ENCODE measurements around the gene ARHGAP26.

DNA sequence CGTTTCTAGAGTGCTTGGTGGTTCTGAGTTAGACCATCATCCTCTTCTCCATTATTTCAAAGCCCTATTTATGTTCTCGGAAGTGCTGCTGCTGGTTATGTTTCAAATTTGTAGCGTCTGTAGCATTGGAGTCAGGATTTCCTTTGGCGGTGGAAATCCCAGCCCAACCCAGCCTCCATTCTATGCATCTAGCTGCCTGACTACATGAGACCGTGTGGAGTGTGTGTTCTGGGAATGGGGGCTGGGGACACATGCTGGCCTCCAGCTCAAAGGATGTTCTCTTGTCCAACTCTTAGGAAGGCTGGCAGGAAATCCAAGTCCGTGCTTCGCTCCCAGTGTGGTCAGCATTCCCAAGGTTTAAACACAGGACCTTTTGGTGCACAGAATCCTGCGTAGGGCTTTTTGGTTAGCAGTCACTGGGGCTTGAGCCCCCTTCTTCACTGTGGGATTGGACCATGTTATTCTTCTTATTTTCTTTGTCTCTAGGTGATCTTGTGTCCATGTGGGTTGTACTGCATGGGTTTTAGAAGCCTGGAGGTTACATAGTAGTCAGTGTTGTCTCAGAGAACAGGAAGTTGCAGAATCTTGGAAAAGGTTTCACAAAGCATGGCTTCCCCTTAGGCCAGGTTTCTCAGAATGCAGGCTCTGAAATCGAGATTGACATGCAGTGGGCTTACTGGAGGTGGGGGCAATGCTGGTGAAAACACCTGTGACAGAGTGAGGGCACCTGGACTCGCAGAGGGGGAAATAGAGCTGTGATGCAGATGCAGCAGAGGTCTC lies 132.2 kb downstream of the ARHGAP26 start:
- TF ChIP-seq STAT1 (IDR thresholded peaks at IDR 0.05; ENCODE audit: unreplicated experiment) (no peak), EZH2 (IDR thresholded peaks at IDR 0.05; ENCODE audit: low read depth, unreplicated experiment) (no peak), EZH2phosphoT487 (IDR thresholded peaks at IDR 0.05; ENCODE audit: unreplicated experiment) (no peak), JUNB (IDR thresholded peaks at IDR 0.05; ENCODE audit: unreplicated experiment) (no peak), POLR2AphosphoS5 (IDR thresholded peaks at IDR 0.05; ENCODE audit: low read depth) (no peak), NANOG (IDR thresholded peaks at IDR 0.05; ENCODE audit: borderline replicate concordance) (no peak), CREB1 (CRISPR knock-in tag; IDR thresholded peaks at IDR 0.05; ENCODE audit: low read depth) (no peak), ZNF331 (CRISPR knock-in tag; IDR thresholded peaks at IDR 0.05; ENCODE audit: low read depth) (no peak), ZNF114 (CRISPR knock-in tag; IDR thresholded peaks at IDR 0.05) (no peak)
- TF ChIP-seq, protein P1, sequence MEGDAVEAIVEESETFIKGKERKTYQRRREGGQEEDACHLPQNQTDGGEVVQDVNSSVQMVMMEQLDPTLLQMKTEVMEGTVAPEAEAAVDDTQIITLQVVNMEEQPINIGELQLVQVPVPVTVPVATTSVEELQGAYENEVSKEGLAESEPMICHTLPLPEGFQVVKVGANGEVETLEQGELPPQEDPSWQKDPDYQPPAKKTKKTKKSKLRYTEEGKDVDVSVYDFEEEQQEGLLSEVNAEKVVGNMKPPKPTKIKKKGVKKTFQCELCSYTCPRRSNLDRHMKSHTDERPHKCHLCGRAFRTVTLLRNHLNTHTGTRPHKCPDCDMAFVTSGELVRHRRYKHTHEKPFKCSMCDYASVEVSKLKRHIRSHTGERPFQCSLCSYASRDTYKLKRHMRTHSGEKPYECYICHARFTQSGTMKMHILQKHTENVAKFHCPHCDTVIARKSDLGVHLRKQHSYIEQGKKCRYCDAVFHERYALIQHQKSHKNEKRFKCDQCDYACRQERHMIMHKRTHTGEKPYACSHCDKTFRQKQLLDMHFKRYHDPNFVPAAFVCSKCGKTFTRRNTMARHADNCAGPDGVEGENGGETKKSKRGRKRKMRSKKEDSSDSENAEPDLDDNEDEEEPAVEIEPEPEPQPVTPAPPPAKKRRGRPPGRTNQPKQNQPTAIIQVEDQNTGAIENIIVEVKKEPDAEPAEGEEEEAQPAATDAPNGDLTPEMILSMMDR (conservative IDR thresholded peaks at IDR 0.05; ENCODE audit: low read depth in 2 of 2), result no peak
- TF ChIP-seq, protein P2, sequence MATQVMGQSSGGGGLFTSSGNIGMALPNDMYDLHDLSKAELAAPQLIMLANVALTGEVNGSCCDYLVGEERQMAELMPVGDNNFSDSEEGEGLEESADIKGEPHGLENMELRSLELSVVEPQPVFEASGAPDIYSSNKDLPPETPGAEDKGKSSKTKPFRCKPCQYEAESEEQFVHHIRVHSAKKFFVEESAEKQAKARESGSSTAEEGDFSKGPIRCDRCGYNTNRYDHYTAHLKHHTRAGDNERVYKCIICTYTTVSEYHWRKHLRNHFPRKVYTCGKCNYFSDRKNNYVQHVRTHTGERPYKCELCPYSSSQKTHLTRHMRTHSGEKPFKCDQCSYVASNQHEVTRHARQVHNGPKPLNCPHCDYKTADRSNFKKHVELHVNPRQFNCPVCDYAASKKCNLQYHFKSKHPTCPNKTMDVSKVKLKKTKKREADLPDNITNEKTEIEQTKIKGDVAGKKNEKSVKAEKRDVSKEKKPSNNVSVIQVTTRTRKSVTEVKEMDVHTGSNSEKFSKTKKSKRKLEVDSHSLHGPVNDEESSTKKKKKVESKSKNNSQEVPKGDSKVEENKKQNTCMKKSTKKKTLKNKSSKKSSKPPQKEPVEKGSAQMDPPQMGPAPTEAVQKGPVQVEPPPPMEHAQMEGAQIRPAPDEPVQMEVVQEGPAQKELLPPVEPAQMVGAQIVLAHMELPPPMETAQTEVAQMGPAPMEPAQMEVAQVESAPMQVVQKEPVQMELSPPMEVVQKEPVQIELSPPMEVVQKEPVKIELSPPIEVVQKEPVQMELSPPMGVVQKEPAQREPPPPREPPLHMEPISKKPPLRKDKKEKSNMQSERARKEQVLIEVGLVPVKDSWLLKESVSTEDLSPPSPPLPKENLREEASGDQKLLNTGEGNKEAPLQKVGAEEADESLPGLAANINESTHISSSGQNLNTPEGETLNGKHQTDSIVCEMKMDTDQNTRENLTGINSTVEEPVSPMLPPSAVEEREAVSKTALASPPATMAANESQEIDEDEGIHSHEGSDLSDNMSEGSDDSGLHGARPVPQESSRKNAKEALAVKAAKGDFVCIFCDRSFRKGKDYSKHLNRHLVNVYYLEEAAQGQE (IDR thresholded peaks at IDR 0.05; ENCODE audit: unreplicated experiment), result no peak
- TF ChIP-seq, protein P3, sequence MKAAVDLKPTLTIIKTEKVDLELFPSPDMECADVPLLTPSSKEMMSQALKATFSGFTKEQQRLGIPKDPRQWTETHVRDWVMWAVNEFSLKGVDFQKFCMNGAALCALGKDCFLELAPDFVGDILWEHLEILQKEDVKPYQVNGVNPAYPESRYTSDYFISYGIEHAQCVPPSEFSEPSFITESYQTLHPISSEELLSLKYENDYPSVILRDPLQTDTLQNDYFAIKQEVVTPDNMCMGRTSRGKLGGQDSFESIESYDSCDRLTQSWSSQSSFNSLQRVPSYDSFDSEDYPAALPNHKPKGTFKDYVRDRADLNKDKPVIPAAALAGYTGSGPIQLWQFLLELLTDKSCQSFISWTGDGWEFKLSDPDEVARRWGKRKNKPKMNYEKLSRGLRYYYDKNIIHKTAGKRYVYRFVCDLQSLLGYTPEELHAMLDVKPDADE (IDR thresholded peaks at IDR 0.05), result no peak
- TF ChIP-seq, protein P4, sequence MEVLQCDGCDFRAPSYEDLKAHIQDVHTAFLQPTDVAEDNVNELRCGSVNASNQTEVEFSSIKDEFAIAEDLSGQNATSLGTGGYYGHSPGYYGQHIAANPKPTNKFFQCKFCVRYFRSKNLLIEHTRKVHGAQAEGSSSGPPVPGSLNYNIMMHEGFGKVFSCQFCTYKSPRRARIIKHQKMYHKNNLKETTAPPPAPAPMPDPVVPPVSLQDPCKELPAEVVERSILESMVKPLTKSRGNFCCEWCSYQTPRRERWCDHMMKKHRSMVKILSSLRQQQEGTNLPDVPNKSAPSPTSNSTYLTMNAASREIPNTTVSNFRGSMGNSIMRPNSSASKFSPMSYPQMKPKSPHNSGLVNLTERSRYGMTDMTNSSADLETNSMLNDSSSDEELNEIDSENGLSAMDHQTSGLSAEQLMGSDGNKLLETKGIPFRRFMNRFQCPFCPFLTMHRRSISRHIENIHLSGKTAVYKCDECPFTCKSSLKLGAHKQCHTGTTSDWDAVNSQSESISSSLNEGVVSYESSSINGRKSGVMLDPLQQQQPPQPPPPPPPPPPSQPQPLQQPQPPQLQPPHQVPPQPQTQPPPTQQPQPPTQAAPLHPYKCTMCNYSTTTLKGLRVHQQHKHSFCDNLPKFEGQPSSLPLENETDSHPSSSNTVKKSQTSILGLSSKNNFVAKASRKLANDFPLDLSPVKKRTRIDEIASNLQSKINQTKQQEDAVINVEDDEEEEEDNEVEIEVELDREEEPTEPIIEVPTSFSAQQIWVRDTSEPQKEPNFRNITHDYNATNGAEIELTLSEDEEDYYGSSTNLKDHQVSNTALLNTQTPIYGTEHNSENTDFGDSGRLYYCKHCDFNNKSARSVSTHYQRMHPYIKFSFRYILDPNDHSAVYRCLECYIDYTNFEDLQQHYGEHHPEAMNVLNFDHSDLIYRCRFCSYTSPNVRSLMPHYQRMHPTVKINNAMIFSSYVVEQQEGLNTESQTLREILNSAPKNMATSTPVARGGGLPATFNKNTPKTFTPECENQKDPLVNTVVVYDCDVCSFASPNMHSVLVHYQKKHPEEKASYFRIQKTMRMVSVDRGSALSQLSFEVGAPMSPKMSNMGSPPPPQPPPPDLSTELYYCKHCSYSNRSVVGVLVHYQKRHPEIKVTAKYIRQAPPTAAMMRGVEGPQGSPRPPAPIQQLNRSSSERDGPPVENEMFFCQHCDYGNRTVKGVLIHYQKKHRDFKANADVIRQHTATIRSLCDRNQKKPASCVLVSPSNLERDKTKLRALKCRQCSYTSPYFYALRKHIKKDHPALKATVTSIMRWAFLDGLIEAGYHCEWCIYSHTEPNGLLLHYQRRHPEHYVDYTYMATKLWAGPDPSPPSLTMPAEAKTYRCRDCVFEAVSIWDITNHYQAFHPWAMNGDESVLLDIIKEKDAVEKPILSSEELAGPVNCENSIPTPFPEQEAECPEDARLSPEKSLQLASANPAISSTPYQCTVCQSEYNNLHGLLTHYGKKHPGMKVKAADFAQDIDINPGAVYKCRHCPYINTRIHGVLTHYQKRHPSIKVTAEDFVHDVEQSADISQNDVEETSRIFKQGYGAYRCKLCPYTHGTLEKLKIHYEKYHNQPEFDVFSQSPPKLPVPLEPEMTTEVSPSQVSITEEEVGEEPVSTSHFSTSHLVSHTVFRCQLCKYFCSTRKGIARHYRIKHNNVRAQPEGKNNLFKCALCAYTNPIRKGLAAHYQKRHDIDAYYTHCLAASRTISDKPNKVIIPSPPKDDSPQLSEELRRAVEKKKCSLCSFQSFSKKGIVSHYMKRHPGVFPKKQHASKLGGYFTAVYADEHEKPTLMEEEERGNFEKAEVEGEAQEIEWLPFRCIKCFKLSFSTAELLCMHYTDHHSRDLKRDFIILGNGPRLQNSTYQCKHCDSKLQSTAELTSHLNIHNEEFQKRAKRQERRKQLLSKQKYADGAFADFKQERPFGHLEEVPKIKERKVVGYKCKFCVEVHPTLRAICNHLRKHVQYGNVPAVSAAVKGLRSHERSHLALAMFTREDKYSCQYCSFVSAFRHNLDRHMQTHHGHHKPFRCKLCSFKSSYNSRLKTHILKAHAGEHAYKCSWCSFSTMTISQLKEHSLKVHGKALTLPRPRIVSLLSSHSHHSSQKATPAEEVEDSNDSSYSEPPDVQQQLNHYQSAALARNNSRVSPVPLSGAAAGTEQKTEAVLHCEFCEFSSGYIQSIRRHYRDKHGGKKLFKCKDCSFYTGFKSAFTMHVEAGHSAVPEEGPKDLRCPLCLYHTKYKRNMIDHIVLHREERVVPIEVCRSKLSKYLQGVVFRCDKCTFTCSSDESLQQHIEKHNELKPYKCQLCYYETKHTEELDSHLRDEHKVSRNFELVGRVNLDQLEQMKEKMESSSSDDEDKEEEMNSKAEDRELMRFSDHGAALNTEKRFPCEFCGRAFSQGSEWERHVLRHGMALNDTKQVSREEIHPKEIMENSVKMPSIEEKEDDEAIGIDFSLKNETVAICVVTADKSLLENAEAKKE (CRISPR knock-in tag; IDR thresholded peaks at IDR 0.05), result no peak

Data from GM23338 (cell line).